ENCODE results near the gene PPY.

- TF ChIP-seq POLR2A (IDR thresholded peaks at IDR 0.05) (no peak), CTCF (IDR thresholded peaks at IDR 0.05) (no peak)
Measured at GRCh38 chr17:43905400-43905984, 36.8 kb downstream of the PPY start.

Measured in heart left ventricle (tissue), 13 donors.